A549 (cell line): ENCODE data around the gene TENT4A. TPM values are rescaled to one million over a fixed set of nuclear protein-coding genes. Genes with fewer than 3 reads are reported as not detected.

Source experiments
- ATAC-seq, 2 experiments: fragments of 200-7000 bp in 1 of 2; fragments of >200 bp in 1 of 2; cut with Nextera tagmentation in 1 of 2; cut with Tn5 transposase in 1 of 2; 3 replicates each; pipeline versions ENCODE4 v1.8.0 to v1.9.1; 2018 to 2020; ENCODE audit warnings: mild to moderate bottlenecking in 1 of 2, moderate library complexity in 1 of 2
- CTCF ChIA-PET: fragments of 300-600 bp; sonication (Branson Sonifier 250); formaldehyde crosslinking; extraction: SDS; loops from one replicate; lab custom pipeline; 2021; ENCODE audit warnings: antibody characterized with exemption, inconsistent platforms; lab: Yijun Ruan, JAX
- POLR2A ChIA-PET: fragments of 350-600 bp; formaldehyde crosslinking; extraction: SDS; loops from one replicate; lab custom pipeline; 2021; ENCODE audit warnings: antibody characterized with exemption, inconsistent platforms; lab: Yijun Ruan, JAX
- DNase-seq, 2 experiments: peaks; one replicate each; pipeline versions ENCODE4 v3.0.0 to v3.0.0-alpha.2; 2011 to 2016; ENCODE audit warnings: low read depth in 1 of 2, low spot score in 1 of 2
- FAIRE-seq: peaks from 2 replicates; lab custom pipeline; 2011; peaks lifted over from hg19 to GRCh38; lab: Jason Lieb, UNC
- H3K27ac ChIP-seq, 2 experiments: fragments of >200 bp; sonication (Bioruptor Twin); formaldehyde crosslinking; 3 replicates each; pipeline ENCODE4 v1.5.1; 2016 to 2017
- H3K4me1 ChIP-seq: fragments of >200 bp; sonication (Bioruptor Twin); formaldehyde crosslinking; 3 replicates; pipeline ENCODE4 v1.6.1; 2016
- H3K4me2 ChIP-seq: fragments of >200 bp; sonication (Bioruptor Twin); formaldehyde crosslinking; 3 replicates; pipeline ENCODE4 v1.6.1; 2016
- H3K4me3 ChIP-seq: fragments of >200 bp; sonication (Bioruptor Twin); formaldehyde crosslinking; 3 replicates; pipeline ENCODE4 v1.5.1; 2016
- H3K9me3 ChIP-seq: fragments of >200 bp; sonication (Bioruptor Twin); formaldehyde crosslinking; 3 replicates; pipeline ENCODE4 v1.6.1; 2016
- BHLHE40 ChIP-seq: IDR thresholded peaks from 2 replicates; pipeline ENCODE4 v1.6.1; 2012; ENCODE audit warnings: low read depth, low read length, inconsistent platforms
- CBX8 ChIP-seq: fragments of 200-600 bp; sonication (generic); IDR thresholded peaks from 2 replicates; pipeline ENCODE4 v1.6.1; 2016
- CHD4 ChIP-seq: fragments of 200-600 bp; sonication (generic); IDR thresholded peaks from 2 replicates; pipeline ENCODE4 v1.6.1; 2016; ENCODE audit warnings: antibody characterized with exemption, mild to moderate bottlenecking, borderline replicate concordance
- EHMT2 ChIP-seq: fragments of 200-600 bp; sonication (generic); IDR thresholded peaks from 2 replicates; pipeline ENCODE4 v1.6.1; 2016; ENCODE audit warnings: antibody characterized with exemption, low read depth, mild to moderate bottlenecking, moderate library complexity
- FOSB ChIP-seq: fragments of 250-450 bp; sonication (Bioruptor Pico); IDR thresholded peaks from 2 replicates; pipeline ENCODE4 v1.5.0; 2020; ENCODE audit warnings: mild to moderate bottlenecking, moderate library complexity
- HDAC2 ChIP-seq: fragments of 200-600 bp; sonication (generic); IDR thresholded peaks from 2 replicates; pipeline ENCODE4 v1.6.1; 2016
- HES2 ChIP-seq: fragments of >200 bp; sonication (Bioruptor Twin); formaldehyde crosslinking; IDR thresholded peaks from 2 replicates; pipeline ENCODE4 v1.6.1; 2016
- HOXB13 ChIP-seq: fragments of 250-450 bp; sonication (Bioruptor Pico); IDR thresholded peaks from 2 replicates; pipeline ENCODE4 v1.5.0; 2020; ENCODE audit warnings: low read depth, mild to moderate bottlenecking, moderate library complexity
- JUNB ChIP-seq: fragments of >200 bp; sonication (Bioruptor Twin); formaldehyde crosslinking; IDR thresholded peaks from 2 replicates; pipeline ENCODE4 v1.6.1; 2016
- KDM5A ChIP-seq: fragments of 200-600 bp; sonication (generic); IDR thresholded peaks from 2 replicates; pipeline ENCODE4 v1.6.1; 2016; ENCODE audit warnings: antibody characterized with exemption, mild to moderate bottlenecking
- MAFK ChIP-seq: fragments of 450-650 bp; IDR thresholded peaks from 2 replicates; pipeline ENCODE4 v1.6.1; 2014; ENCODE audit not compliant: partially characterized antibody
- NR3C1 ChIP-seq: fragments of >200 bp; sonication (Bioruptor Twin); formaldehyde crosslinking; IDR thresholded peaks from 3 replicates; pipeline ENCODE4 v1.6.1; 2017
- POLR2AphosphoS2 ChIP-seq: conservative IDR thresholded peaks from 2 replicates; pipeline ENCODE4 v1.6.1; 2012; ENCODE audit warnings: low read length, improper control_type of control experiment, inconsistent platforms
- RFX5 ChIP-seq: fragments of 450-650 bp; IDR thresholded peaks from 2 replicates; pipeline ENCODE4 v1.7.1; 2014; ENCODE audit warnings: antibody characterized with exemption, mild to moderate bottlenecking, moderate library complexity
- TP53 ChIP-seq: fragments of 250-450 bp; sonication (Bioruptor Pico); IDR thresholded peaks from 2 replicates; pipeline ENCODE4 v1.5.0; 2021; ENCODE audit warnings: mild to moderate bottlenecking, moderate library complexity
- ZFP36 ChIP-seq: fragments of 450-650 bp; IDR thresholded peaks from 2 replicates; pipeline ENCODE4 v1.6.1; 2014; ENCODE audit warnings: borderline replicate concordance; ENCODE audit not compliant: partially characterized antibody
- ZSCAN20 ChIP-seq: fragments of 250-450 bp; sonication (Bioruptor Pico); IDR thresholded peaks from 2 replicates; pipeline ENCODE4 v1.8.0; 2022; ENCODE audit warnings: mild to moderate bottlenecking, moderate library complexity
- WGBS: methylation state at CpG from one replicate; pipeline ENCODE4 v1.1.6; 2017; ENCODE audit errors: missing lambda C conversion rate; 5-methylcytosine and 5-hydroxymethylcytosine counted together
- polyA plus RNA-seq, 4 experiments: library from polyadenylated mRNA; depleted of rRNA in 3 of 4; stranded (reverse); fragments of >200 nt; fragmentation: RNase III in 1 of 4; extraction: RNeasy Plus Mini Kit Qiagen cat#74134 plus additional on column Dnase treatment in 1 of 4; gene quantifications; 2 replicates in 3 of 4; 3 replicates in 1 of 4; pipeline ENCODE4 v1.2.3, GENCODE V29; 2011 to 2017
- TF ChIP-seq, protein P1 (sequence below): IDR thresholded peaks from 2 replicates; pipeline ENCODE4 v1.6.1; 2012; ENCODE audit warnings: low read depth, borderline replicate concordance
- TF ChIP-seq, protein P2 (sequence below): fragments of 250-450 bp; sonication (Bioruptor Pico); IDR thresholded peaks from 2 replicates; pipeline ENCODE4 v1.5.0; 2020; ENCODE audit warnings: low read depth, mild to moderate bottlenecking, moderate library complexity
- TF ChIP-seq, protein P3 (sequence below): fragments of >200 bp; sonication (Bioruptor Twin); formaldehyde crosslinking; IDR thresholded peaks from 3 replicates; pipeline ENCODE4 v1.5.1; 2016

Gene TENT4A
- polyA plus RNA-seq, 2 of the 4 experiments (the other 2 are of a cell fraction) = 7.2 to 15.2 TPM

DNA sequence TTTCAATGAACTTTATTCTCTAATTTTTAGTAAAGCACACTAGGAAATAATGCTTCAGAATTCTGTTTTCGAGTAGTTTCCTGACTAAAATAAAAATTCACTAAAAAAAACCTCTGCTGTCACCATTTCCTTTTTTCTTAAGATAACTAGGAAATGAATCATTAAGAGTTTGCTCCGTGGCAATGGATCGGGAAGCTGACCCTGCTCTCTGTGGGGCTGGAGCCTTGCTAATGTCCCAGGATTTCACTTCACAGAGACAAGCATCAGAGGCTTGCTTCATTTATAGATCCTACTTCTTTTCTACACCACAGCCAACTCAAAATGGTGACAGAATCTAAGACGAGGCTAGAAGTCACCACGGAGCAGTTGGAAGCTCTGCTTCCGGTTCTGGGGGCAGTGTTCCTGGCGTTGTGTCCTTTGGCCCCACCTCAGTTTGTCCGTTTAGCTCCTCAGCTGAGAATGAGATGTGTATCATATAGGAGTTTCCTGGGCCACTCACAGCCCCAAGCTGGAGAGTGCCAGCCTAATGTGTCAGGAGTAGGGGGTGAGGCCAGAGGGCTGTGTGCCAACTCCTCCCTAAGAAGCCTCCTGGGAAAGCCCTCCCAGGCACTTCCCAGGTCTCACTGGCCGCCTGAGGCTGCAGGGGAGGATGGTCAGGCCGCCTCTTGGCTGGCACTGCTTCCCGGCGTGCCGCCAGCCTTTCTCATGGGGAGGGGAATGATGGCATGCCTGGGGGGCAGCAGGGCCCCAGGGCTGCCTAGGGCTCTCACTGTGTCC is 19.6 kb downstream of the TENT4A start:
- FAIRE-seq = no peak
- ChIA-PET POLR2A (interaction anchor here (0.5 to 0.6 kb wide), 2 partner anchors 20 to 344 kb away, joined by 3 to 10 read pairs; partner anchors contain the start of gene TENT4A), CTCF (interaction anchor here (1.3 to 2.2 kb wide), 2 partner anchors 12 to 846 kb away, joined by 5 to 8 read pairs; no protein-coding TSS in a partner anchor)
- no peak; a peak in 1 of 6 replicates for ATAC-seq
- DNase-seq = no peak
- peaks cover 39% of the 10 kb centered on the region for H3K4me1 ChIP-seq
- H3K4me3 ChIP-seq = no peak overlapping the region
- H3K27ac ChIP-seq = 0 out of 6 replicates have a peak overlapping the region, but pooled peaks of 1 of the 2 experiments have one; percentile 20
- 79% methylated on average over 11 of the region's 13 CpGs for WGBS
- TF ChIP-seq ZSCAN20 (CRISPR knock-in tag) = no peak
- no peak for TF ChIP-seq TP53 (CRISPR knock-in tag)
- no peak for TF ChIP-seq POLR2AphosphoS2
- no peak for TF ChIP-seq RFX5
- TF ChIP-seq NR3C1 = no peak
- TF ChIP-seq ZFP36 = no peak
- TF ChIP-seq HES2 = no peak
- TF ChIP-seq, protein P1, sequence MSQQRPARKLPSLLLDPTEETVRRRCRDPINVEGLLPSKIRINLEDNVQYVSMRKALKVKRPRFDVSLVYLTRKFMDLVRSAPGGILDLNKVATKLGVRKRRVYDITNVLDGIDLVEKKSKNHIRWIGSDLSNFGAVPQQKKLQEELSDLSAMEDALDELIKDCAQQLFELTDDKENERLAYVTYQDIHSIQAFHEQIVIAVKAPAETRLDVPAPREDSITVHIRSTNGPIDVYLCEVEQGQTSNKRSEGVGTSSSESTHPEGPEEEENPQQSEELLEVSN = no peak
- no peak for TF ChIP-seq KDM5A
- no peak for TF ChIP-seq JUNB
- no peak for TF ChIP-seq HOXB13 (CRISPR knock-in tag)
- no peak for TF ChIP-seq FOSB (CRISPR knock-in tag)
- TF ChIP-seq CBX8 = no peak
- TF ChIP-seq CHD4 = no peak
- TF ChIP-seq MAFK = no peak
- no peak for TF ChIP-seq HDAC2
- H3K4me2 ChIP-seq = no peak overlapping the region
- H3K9me3 ChIP-seq = no peaks in the 10 kb centered on the region

GRCh38 chr5:6733411-6734242 is 20.4 kb downstream of the TENT4A start:
- Histone ChIP-seq H3K4me2 (no peak overlapping the region), H3K27ac (0 out of 6 replicates have a peak overlapping the region, but pooled peaks of 1 of the 2 experiments have one; percentile 20), H3K4me3 (no peak overlapping the region), H3K9me3 (no peaks in the 10 kb centered on the region), H3K4me1 (peaks cover 39% of the 10 kb centered on the region)
- 93% methylated on average over 20 of the region's 21 CpGs for WGBS
- DNase-seq = no peak
- CTCF ChIA-PET = interaction anchor here (2.2 kb wide), 1 partner anchor 11 kb away, joined by 8 read pairs; no protein-coding TSS in a partner anchor
- no peak for FAIRE-seq
- POLR2A ChIA-PET = interaction anchor here (0.5 to 0.6 kb wide), 2 partner anchors 21 to 345 kb away, joined by 3 to 10 read pairs; partner anchors contain the start of gene TENT4A
- TF ChIP-seq MAFK (peak; percentile 49), EHMT2 (no peak)
- TF ChIP-seq, protein P2, sequence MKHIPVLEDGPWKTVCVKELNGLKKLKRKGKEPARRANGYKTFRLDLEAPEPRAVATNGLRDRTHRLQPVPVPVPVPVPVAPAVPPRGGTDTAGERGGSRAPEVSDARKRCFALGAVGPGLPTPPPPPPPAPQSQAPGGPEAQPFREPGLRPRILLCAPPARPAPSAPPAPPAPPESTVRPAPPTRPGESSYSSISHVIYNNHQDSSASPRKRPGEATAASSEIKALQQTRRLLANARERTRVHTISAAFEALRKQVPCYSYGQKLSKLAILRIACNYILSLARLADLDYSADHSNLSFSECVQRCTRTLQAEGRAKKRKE (CRISPR knock-in tag) = no peak
- no peak for ATAC-seq

- Histone ChIP-seq H3K9me3 (no peaks in the 10 kb centered on the region), H3K4me3 (no peak overlapping the region), H3K4me2 (no peak overlapping the region), H3K4me1 (peaks cover 39% of the 10 kb centered on the region), H3K27ac (no peak overlapping the region)
- TF ChIP-seq FOSB (CRISPR knock-in tag) = no peak
- TF ChIP-seq, protein P3, sequence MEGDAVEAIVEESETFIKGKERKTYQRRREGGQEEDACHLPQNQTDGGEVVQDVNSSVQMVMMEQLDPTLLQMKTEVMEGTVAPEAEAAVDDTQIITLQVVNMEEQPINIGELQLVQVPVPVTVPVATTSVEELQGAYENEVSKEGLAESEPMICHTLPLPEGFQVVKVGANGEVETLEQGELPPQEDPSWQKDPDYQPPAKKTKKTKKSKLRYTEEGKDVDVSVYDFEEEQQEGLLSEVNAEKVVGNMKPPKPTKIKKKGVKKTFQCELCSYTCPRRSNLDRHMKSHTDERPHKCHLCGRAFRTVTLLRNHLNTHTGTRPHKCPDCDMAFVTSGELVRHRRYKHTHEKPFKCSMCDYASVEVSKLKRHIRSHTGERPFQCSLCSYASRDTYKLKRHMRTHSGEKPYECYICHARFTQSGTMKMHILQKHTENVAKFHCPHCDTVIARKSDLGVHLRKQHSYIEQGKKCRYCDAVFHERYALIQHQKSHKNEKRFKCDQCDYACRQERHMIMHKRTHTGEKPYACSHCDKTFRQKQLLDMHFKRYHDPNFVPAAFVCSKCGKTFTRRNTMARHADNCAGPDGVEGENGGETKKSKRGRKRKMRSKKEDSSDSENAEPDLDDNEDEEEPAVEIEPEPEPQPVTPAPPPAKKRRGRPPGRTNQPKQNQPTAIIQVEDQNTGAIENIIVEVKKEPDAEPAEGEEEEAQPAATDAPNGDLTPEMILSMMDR = no peak
- no peak for TF ChIP-seq BHLHE40
- TF ChIP-seq RFX5 = no peak
- DNase-seq (no peak), ATAC-seq (no peak), FAIRE-seq (no peak)
- POLR2A ChIA-PET = no interaction called here
- WGBS = 94% methylated on average over 9 of the region's 11 CpGs
- CTCF ChIA-PET = no interaction called here
Observed at GRCh38 chr5:6734243-6734700, 21.0 kb downstream of the TENT4A start.
